Natural killer cell (primary cell): ENCODE results near the gene CNR1. TPM values are rescaled to one million over a fixed set of nuclear protein-coding genes. Genes with fewer than 3 reads are reported as not detected.

Experiments used
- ATAC-seq, 3 donors: fragments of 150-1000 bp in 2 of 3; fragments of 200-7000 bp in 1 of 3; cut with Tn5 transposase; 1 replicate in 1 of 3; 2 replicates in 2 of 3; pipeline ENCODE4 v1.10.0; 2021; ENCODE audit warnings: mild to moderate bottlenecking in 2 of 3, moderate library complexity in 2 of 3
- DNase-seq, 2 donors: peaks; one replicate each; pipeline versions ENCODE4 v3.0.0 to v3.0.0-alpha.2; 2013 to 2021; ENCODE audit warnings: mixed read lengths in 1 of 2
- H3K27ac ChIP-seq: one replicate; pipeline ENCODE4 v1.5.1; 2013; ENCODE audit warnings: mild to moderate bottlenecking, low read length
- H3K27me3 ChIP-seq: one replicate; pipeline ENCODE4 v1.6.1; 2013; ENCODE audit warnings: low read length; ENCODE audit not compliant: control insufficient read depth, insufficient read depth
- H3K36me3 ChIP-seq: one replicate; pipeline ENCODE4 v1.6.1; 2013; ENCODE audit warnings: low read length; ENCODE audit not compliant: control insufficient read depth, insufficient read depth
- H3K4me1 ChIP-seq: one replicate; pipeline ENCODE4 v1.6.1; 2013; ENCODE audit warnings: low read length; ENCODE audit not compliant: control insufficient read depth, insufficient read depth
- H3K4me3 ChIP-seq: one replicate; pipeline ENCODE4 v1.5.1; 2013; ENCODE audit warnings: low read length
- H3K9me3 ChIP-seq: one replicate; pipeline ENCODE4 v1.6.1; 2013; ENCODE audit warnings: low read length; ENCODE audit not compliant: control insufficient read depth, insufficient read depth
- H3K27ac Mint-ChIP-seq, 2 donors: one replicate each; pipeline ENCODE4 v1.8.0; 2022; ENCODE audit warnings: mild to moderate bottlenecking in 2 of 2, mixed read lengths in 2 of 2, moderate library complexity in 1 of 2
- H3K27me3 Mint-ChIP-seq, 2 donors: one replicate each; pipeline ENCODE4 v1.8.0; 2022; ENCODE audit warnings: low read depth in 2 of 2, mixed read lengths in 2 of 2
- H3K36me3 Mint-ChIP-seq: one replicate; pipeline ENCODE4 v1.8.0; 2022; ENCODE audit warnings: mixed read lengths
- H3K4me1 Mint-ChIP-seq, 2 donors: one replicate each; pipeline ENCODE4 v1.8.0; 2022; ENCODE audit warnings: mixed read lengths in 2 of 2
- H3K4me3 Mint-ChIP-seq: one replicate; pipeline ENCODE4 v1.8.0; 2022; ENCODE audit warnings: mild to moderate bottlenecking, moderate library complexity, mixed read lengths
- H3K9me3 Mint-ChIP-seq, 2 donors: one replicate each; pipeline ENCODE4 v1.8.0; 2022; ENCODE audit warnings: mixed read lengths in 2 of 2
- CTCF ChIP-seq: fragments of 200-600 bp; IDR thresholded peaks from one replicate; pipeline ENCODE4 v1.8.0; 2022; ENCODE audit warnings: antibody characterized with exemption
- WGBS: methylation state at CpG from one replicate; pipeline ENCODE4 v1.1.7; 2013; ENCODE audit warnings: missing lambda C conversion rate; ENCODE audit not compliant: insufficient coverage; 5-methylcytosine and 5-hydroxymethylcytosine counted together
- intact Hi-C: fragments of 100-400 bp; cut with micrococcal nuclease; formaldehyde crosslinking; loops from one replicate; pipeline ENCODE4 v1.14.2; 2022
- total RNA-seq, 4 donors: library from RNA; stranded (reverse); fragments of 120-200 nt in 1 of 4; gene quantifications; one replicate each; pipeline versions ENCODE4 v1.2.3 to v1.2.4, GENCODE V29; 2013 to 2022

Gene CNR1
- total RNA-seq, 3 donors from 2014 or later (not counting 1 experiment from before 2014, with no cell fraction given) = not detected

DNA sequence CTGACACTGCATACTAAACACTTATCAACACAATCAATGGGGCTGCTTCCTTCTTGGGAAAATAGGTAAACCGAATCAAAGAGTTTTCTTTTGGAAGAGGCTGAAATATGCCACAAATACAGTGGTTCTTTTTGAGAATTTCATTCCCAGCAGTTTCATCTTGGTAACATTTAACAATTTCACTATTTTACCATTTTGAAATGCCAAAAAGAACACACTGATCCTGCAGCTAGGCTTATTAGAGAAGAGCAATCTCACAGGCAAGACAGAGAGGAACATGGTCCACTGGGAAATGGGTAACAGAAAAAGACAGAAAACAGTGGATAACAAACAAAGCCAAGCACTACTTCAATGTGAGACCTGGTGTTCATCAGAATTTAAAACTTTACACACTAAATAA, 2.5 kb downstream of the CNR1 start:
- H3K27me3 ChIP-seq = peaks cover 23% of the 10 kb centered on the region
- H3K4me1 ChIP-seq = peaks cover 9% of the 10 kb centered on the region
- H3K4me3 ChIP-seq = no peak overlapping the region
- H3K27ac ChIP-seq = no peak overlapping the region
- H3K27me3 Mint-ChIP-seq = peaks cover 36 to 37% of the 10 kb centered on the region in 2 donors
- peaks cover 4 to 12% of the 10 kb centered on the region in 2 donors for H3K4me1 Mint-ChIP-seq
- no peaks in the 10 kb centered on the region for H3K9me3 Mint-ChIP-seq
- H3K27ac Mint-ChIP-seq = no peak overlapping the region
- no peaks in the 10 kb centered on the region for H3K9me3 ChIP-seq
- ATAC-seq (no peak), DNase-seq (no peak)
- whole genome bisulfite sequencing = 100% methylated on average over 1 of the region's 1 CpG
- H3K36me3 ChIP-seq = no peaks in the 10 kb centered on the region
- intact Hi-C loops = no loop called here
- no peaks in the 10 kb centered on the region for H3K36me3 Mint-ChIP-seq
- TF ChIP-seq CTCF = no peak
- H3K4me3 Mint-ChIP-seq = no peak overlapping the region

- no peak overlapping the region for H3K4me3 ChIP-seq
- Mint-ChIP-seq H3K4me3 (no peak overlapping the region), H3K36me3 (no peaks in the 10 kb centered on the region), H3K27ac (no peak overlapping the region), H3K9me3 (no peaks in the 10 kb centered on the region), H3K4me1 (peaks cover 0 to 6% of the 10 kb centered on the region in 2 donors), H3K27me3 (peaks cover 24 to 27% of the 10 kb centered on the region in 2 donors)
- no peaks in the 10 kb centered on the region for H3K9me3 ChIP-seq
- 69% methylated on average over 3 of the region's 4 CpGs for WGBS
- no peak for TF ChIP-seq CTCF
- DNase-seq = no peak
- intact Hi-C loops = no loop called here
- no peak overlapping the region for H3K27ac ChIP-seq
- peaks cover 9% of the 10 kb centered on the region for H3K4me1 ChIP-seq
- H3K36me3 ChIP-seq = no peaks in the 10 kb centered on the region
- no peak for ATAC-seq
- H3K27me3 ChIP-seq = peaks cover 17% of the 10 kb centered on the region
Measured at GRCh38 chr6:88161940-88162339, 4.2 kb downstream of the CNR1 start.

GRCh38 chr6:88157106-88157505, 9.0 kb downstream of the CNR1 start:
- Mint-ChIP-seq H3K27ac (no peak overlapping the region), H3K27me3 (peaks cover 0 to 6% of the 10 kb centered on the region in 2 donors), H3K4me3 (no peak overlapping the region), H3K36me3 (no peaks in the 10 kb centered on the region), H3K9me3 (no peaks in the 10 kb centered on the region), H3K4me1 (no peaks in the 10 kb centered on the region)
- Histone ChIP-seq H3K9me3 (no peaks in the 10 kb centered on the region), H3K27ac (no peak overlapping the region), H3K36me3 (no peaks in the 10 kb centered on the region), H3K4me1 (no peaks in the 10 kb centered on the region), H3K4me3 (no peak overlapping the region), H3K27me3 (no peaks in the 10 kb centered on the region)
- intact Hi-C loops = no loop called here
- TF ChIP-seq CTCF = no peak
- DNase-seq = no peak
- 80% methylated on average over 3 of the region's 4 CpGs for WGBS
- ATAC-seq = no peak

DNA sequence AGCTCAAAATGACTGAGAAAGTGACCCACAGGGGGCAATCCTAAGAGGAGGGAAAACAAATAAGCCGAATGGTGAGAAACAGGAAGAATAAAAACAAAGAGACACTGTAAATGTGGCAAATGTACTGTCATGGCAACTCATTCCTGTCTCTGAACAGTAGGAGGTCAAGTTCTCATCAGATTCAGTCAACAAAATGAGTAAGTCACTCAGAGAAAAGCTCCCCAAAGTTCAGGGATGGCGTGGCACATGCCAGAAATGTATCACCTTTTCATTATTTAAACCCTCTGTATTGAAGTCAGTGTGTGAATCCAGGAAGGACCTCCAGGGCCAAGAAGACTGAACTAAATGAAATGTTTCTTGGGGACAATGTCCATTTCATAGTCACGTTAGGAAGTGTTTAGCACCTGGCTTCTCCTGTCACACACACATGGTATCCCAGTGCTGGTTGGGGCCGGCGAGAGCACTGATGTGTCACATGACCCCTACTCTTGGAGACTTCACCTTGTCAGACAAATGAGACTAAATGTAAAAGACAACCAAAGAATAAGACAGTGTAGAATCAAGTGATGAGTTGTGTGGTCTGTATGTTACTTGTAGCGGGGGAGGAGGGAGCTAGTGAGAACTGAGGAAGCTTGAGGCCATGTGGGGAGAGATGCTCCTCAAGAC, 20.7 kb downstream of the CNR1 start:
- Mint-ChIP-seq H3K27ac (no peak overlapping the region), H3K9me3 (no peaks in the 10 kb centered on the region), H3K27me3 (peaks cover 5 to 8% of the 10 kb centered on the region in 2 donors), H3K4me3 (no peak overlapping the region), H3K36me3 (no peaks in the 10 kb centered on the region), H3K4me1 (no peaks in the 10 kb centered on the region)
- Histone ChIP-seq H3K4me1 (no peaks in the 10 kb centered on the region), H3K9me3 (no peaks in the 10 kb centered on the region), H3K36me3 (no peaks in the 10 kb centered on the region), H3K27ac (no peak overlapping the region), H3K27me3 (no peaks in the 10 kb centered on the region), H3K4me3 (no peak overlapping the region)
- no peak for TF ChIP-seq CTCF
- intact Hi-C loops = no loop called here
- WGBS = 82% methylated on average over 6 of the region's 6 CpGs
- DNase-seq = no peak
- no peak for ATAC-seq
